Stomach smooth muscle (tissue), 2 donors: ENCODE data around the gene TMEM54.

Experiments
- H3K27ac ChIP-seq: one replicate; pipeline ENCODE4 v1.7.0; 2013; ENCODE audit warnings: mild to moderate bottlenecking, low read length, inconsistent platforms
- H3K27me3 ChIP-seq, 2 donors: one replicate each; pipeline ENCODE4 v1.7.0; 2013; ENCODE audit warnings: low read length in 2 of 2; ENCODE audit not compliant: insufficient read depth in 2 of 2, control insufficient read depth in 1 of 2
- H3K36me3 ChIP-seq, 2 donors: one replicate each; pipeline ENCODE4 v1.7.0; 2013; ENCODE audit warnings: low read length in 2 of 2; ENCODE audit not compliant: control insufficient read depth in 2 of 2, insufficient read depth in 2 of 2
- H3K4me1 ChIP-seq: one replicate; pipeline ENCODE4 v1.7.0; 2013; ENCODE audit warnings: low read length; ENCODE audit not compliant: control insufficient read depth, insufficient read depth
- H3K4me3 ChIP-seq, 2 donors: one replicate each; pipeline ENCODE4 v1.7.0; 2013; ENCODE audit warnings: low read length in 2 of 2
- H3K9ac ChIP-seq, 2 donors: one replicate each; pipeline ENCODE4 v1.7.0; 2013; ENCODE audit warnings: low read length in 2 of 2, mild to moderate bottlenecking in 1 of 2
- H3K9me3 ChIP-seq, 2 donors: one replicate each; pipeline ENCODE4 v1.7.0; 2013; ENCODE audit warnings: low read length in 2 of 2; ENCODE audit not compliant: control insufficient read depth in 2 of 2
- donor health status: healthy.
- donor health status: Pancreatic carcinoma.

TMEM54 gene

DNA sequence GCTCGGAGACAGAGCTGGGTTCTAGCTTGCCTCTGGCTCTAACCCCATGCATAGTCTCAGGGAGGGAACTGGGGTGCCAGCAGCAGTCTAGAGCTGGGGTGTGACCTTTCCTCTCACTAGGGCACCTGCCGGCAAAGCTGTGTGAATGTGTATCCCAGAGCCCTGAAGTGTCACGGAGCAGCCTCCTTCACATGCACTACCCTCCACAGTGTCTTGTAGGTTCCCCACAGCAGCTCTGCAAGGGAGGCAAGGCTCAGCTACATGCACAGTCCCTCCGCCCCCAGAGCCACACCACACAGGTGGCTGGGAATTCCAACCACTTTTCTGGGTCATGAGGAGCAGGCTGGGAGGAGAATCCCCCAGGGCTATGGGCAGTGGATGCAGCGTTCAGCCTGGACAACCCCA, 22.6 kb downstream of the TMEM54 start:
- H3K9ac ChIP-seq, result no peak overlapping the region
- no peak overlapping the region for H3K4me3 ChIP-seq
- peaks cover 2 to 6% of the 10 kb centered on the region in 2 donors for H3K27me3 ChIP-seq
- no peaks in the 10 kb centered on the region for H3K9me3 ChIP-seq
- H3K27ac ChIP-seq, result no peak overlapping the region
- H3K4me1 ChIP-seq, result peaks cover 27% of the 10 kb centered on the region
- no peaks in the 10 kb centered on the region for H3K36me3 ChIP-seq

DNA sequence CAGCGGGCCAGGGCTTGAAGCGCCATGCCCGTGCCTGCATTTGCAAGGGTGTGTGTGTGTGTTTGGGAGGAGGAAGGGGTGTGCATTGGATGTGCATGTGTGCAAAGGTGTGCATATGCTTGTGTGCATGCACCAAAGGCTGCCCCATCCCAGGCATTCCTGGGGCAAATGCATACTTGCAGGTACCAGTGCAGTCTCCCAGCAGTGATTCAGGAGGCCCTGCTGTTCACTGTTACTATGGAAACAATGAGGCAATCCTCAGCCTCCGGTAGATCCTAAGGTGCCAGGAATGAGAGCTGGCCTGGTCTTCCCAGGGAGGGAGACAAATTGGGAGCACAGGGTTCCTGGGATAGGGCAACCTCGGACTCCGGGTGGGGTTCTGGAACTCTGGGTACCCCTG, 23.0 kb downstream of the TMEM54 start:
- H3K9me3 ChIP-seq, result no peaks in the 10 kb centered on the region
- no peak overlapping the region for H3K4me3 ChIP-seq
- peaks cover 27% of the 10 kb centered on the region for H3K4me1 ChIP-seq

DNA sequence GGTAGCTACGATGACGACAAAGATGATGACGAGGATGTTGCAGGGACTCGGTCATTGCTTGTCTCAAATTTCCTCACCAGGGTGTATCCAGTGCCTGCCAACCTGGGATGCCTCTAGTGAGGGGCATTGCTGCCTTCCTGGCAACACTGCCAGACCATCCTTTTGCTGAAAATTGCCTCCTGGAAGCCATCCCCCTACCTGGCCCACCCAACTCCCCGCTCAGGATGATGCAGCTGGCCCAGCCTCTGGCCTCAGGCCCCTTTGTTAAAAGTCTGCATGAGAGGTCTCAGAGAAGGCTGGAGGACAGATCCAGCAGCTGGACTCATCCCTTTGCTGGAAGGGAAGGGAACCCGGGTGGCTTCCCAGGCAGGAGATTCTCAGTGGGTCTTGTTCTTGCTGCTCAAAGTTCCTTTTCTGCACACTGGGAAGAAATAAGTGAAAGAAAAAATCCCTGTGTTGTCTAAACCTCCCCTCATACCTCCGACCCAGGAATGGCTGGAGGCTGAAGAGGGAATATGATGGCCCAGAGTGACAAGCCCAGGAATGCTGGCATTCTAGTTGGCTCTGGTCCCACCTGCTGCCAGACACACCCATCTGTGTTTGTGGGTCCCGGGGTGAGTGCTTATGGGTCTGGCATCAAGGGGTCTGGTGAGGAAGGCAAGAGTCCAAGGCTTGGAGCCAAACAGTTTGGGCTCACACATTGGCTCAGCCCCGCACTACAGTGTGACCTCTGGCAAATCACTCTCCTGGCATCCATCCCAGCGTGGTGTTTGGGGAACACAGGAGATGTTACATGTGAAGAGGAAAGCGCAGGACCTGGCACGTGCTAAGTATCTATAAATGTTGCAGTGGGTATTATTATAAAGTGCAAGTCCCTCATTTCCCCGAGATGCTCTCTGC, 23.7 kb downstream of the TMEM54 start:
- H3K9ac ChIP-seq, result no peak overlapping the region
- H3K4me1 ChIP-seq, result peaks cover 31% of the 10 kb centered on the region
- H3K4me3 ChIP-seq, result no peak overlapping the region
- no peaks in the 10 kb centered on the region for H3K9me3 ChIP-seq
- no peak overlapping the region for H3K27ac ChIP-seq
- H3K36me3 ChIP-seq, result no peaks in the 10 kb centered on the region
- peaks cover 2 to 6% of the 10 kb centered on the region in 2 donors for H3K27me3 ChIP-seq

More for the DNA sequence above, 23.0 kb downstream of the TMEM54 start:
- Histone ChIP-seq H3K27ac (no peak overlapping the region), H3K36me3 (no peaks in the 10 kb centered on the region), H3K27me3 (peaks cover 2 to 6% of the 10 kb centered on the region in 2 donors), H3K9ac (no peak overlapping the region)

DNA sequence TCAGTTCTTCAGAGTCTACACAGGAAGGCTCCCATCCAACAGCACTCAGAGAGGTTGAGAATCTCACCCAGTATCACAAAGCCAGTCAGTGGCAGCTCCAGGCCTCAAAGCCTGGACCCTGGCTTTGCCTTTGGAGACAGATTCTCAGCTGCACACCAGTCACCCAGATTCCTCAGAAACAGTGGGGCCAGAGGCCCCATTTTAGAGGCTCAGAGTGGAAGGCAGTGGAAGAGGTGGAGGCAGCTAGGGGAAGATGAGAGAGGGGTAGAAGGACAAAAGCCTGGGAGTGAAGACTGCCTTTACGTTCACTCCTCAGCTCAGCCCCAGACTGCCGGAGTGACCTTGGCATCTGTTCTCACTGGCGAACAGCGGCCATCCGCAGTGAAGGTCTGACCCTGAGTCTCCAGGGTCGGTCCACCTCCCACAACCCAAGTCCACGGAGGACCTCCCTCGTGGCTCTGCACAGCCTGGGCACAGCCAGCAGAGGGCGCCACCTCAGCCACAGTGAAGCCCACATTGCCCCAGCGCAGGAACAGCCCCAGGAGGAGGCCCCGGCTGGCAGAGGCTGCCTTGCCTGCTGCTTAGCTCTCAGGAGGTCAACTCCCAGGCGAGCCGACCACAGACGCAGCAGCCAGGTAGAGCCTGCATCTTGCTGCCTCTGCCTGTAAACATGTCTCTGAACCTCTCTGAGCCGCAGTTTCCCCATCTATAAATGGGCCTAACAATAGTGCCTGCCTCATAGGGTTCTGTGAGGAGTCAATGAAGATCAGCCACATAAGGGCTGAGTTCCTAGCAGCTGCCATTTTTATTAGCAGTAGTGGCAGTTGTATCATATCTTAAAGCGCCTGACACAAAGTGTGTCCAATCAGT, 24.6 kb downstream of the TMEM54 start:
- Histone ChIP-seq H3K9ac (no peak overlapping the region), H3K27me3 (peaks cover 2 to 6% of the 10 kb centered on the region in 2 donors), H3K4me3 (no peak overlapping the region), H3K36me3 (no peaks in the 10 kb centered on the region), H3K4me1 (peaks cover 27% of the 10 kb centered on the region), H3K27ac (no peak overlapping the region), H3K9me3 (no peaks in the 10 kb centered on the region)

DNA sequence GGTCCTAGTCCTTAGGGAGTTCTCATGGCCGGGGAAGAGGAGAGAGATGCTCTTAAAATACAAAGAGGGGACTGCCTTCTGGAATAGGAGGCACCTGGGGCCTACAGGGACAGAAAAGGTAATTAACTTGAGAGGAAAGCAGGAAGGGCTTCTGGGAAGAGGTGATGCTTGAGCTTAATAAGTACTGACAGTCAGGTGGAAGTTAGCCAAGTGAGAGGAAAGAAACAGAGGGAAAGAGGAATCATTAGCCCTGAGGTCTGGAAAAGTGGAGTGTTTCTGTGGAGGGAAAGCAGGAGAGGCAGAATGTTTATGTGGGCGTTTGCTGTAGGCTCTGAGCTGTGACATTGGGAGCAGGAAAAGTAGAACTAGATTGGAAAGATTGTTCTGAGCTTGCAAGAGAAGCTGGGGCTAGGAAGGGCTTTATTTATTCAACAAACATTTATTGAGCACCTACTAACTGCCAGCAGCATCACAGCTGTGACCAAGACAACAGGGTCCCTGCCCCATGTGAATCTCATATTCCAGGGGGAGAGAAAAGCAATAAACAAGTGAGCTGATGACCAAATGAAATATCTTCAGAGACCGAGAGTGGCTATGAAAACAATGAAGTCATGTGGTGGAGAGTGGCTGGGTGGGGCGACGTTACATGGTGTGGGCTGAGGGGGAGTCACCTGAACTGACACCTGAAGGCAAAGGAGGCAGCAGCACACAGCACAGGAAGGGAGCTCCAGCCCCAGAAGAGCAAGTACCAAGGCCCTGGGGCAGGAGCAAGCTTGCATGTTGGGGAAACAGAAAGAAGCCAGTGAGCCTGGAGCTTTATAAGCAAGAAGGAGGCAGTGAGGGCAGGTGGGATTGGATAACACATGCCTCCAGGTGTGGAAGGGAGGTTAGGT, 26.1 kb downstream of the TMEM54 start:
- Histone ChIP-seq H3K4me1 (peaks cover 30% of the 10 kb centered on the region), H3K36me3 (no peaks in the 10 kb centered on the region), H3K9me3 (no peaks in the 10 kb centered on the region), H3K9ac (no peak overlapping the region), H3K4me3 (no peak overlapping the region), H3K27ac (no peak overlapping the region), H3K27me3 (peaks cover 2 to 6% of the 10 kb centered on the region in 2 donors)

DNA sequence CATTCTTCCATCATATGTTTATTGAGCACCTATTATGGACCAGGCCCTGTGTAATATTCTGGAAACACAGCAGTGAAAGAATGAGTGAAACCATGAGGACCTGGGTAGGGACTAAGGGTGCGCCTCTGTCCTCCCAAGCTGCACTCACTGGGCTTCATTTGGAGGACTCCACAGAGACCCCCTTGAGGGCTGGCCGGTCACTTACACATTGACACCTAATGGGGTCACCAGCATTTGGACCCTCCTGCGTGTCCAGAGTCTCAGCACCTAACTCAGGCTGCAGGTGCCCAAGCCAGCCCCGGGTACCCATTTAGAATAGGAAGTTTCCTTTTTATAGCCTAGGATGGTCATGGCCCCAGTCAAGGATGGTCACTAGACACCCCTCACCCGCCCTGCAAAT, 27.7 kb downstream of the TMEM54 start:
- no peak overlapping the region for H3K4me3 ChIP-seq
- no peak overlapping the region for H3K9ac ChIP-seq
- peaks cover 37% of the 10 kb centered on the region for H3K4me1 ChIP-seq
- H3K27ac ChIP-seq, result no peak overlapping the region
- no peaks in the 10 kb centered on the region for H3K9me3 ChIP-seq
- H3K36me3 ChIP-seq, result no peaks in the 10 kb centered on the region
- H3K27me3 ChIP-seq, result peaks cover 2 to 6% of the 10 kb centered on the region in 2 donors

DNA sequence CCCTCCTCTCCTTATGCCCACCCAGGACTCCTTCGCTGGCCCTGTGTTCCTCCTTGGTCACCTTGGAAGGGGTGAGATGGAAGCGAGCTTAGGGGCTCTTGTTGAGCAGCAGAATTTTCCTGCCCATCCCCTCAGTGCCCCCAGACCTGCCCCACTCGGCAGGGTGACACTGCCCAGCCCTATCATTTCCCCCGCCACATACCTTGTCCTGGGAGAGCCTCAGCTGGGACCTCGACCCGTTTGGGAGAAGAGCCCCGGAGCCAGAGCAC, 29.1 kb downstream of the TMEM54 start:
- Histone ChIP-seq H3K9ac (no peak overlapping the region), H3K27ac (no peak overlapping the region), H3K4me3 (peak overlapping the region in 1 of 2 donors; percentile 58), H3K27me3 (no peaks in the 10 kb centered on the region), H3K4me1 (peaks cover 26% of the 10 kb centered on the region), H3K36me3 (peaks cover 0 to 5% of the 10 kb centered on the region in 2 donors), H3K9me3 (no peaks in the 10 kb centered on the region)

DNA sequence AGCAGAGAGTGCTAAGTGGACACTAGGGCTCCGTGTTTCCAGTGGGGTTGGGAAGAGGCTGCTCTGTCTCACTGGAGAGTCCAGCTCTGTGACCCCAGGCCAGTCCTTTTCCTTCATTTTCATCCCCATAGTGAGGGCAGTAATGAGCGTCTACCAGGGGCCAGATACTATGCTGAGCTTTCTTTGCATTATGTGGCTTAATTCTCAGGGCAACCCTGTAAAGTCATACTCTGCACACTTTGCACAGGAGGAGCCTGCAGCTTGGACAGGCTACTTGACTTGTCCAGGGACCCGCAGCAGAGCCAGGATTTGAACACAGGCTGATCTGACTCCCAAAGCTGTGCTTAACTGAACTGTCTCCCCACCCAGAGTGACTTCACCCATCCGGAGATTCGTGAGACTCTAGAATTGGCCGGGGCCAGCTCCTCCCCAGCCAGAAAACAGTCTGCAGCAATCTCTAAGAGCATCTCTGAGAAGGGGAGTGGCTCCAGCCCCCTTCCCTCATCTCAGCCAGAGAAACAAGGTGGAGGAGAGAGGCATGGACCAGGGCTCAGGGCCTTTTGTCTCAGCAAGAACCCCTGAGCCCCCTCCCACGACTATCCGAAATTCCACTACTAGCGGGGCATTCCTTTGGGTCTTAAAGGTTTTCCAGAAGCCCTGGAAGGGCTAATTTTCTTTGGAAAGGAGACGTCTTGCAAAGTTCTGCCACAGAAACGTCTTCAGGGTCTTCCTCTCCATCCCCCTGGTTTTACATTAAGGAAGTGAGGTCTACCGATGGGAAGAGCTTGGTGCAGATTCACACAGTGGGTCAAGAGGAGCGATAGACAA, 29.6 kb downstream of the TMEM54 start:
- H3K9me3 ChIP-seq, result no peaks in the 10 kb centered on the region
- H3K4me1 ChIP-seq, result peaks cover 26% of the 10 kb centered on the region
- H3K4me3 ChIP-seq, result peak overlapping the region; percentile 44 to 74
- H3K9ac ChIP-seq, result peak overlapping the region in 1 of 2 donors; percentile 1
- peaks cover 0 to 6% of the 10 kb centered on the region in 2 donors for H3K36me3 ChIP-seq
- H3K27me3 ChIP-seq, result no peaks in the 10 kb centered on the region
- H3K27ac ChIP-seq, result no peak overlapping the region

DNA sequence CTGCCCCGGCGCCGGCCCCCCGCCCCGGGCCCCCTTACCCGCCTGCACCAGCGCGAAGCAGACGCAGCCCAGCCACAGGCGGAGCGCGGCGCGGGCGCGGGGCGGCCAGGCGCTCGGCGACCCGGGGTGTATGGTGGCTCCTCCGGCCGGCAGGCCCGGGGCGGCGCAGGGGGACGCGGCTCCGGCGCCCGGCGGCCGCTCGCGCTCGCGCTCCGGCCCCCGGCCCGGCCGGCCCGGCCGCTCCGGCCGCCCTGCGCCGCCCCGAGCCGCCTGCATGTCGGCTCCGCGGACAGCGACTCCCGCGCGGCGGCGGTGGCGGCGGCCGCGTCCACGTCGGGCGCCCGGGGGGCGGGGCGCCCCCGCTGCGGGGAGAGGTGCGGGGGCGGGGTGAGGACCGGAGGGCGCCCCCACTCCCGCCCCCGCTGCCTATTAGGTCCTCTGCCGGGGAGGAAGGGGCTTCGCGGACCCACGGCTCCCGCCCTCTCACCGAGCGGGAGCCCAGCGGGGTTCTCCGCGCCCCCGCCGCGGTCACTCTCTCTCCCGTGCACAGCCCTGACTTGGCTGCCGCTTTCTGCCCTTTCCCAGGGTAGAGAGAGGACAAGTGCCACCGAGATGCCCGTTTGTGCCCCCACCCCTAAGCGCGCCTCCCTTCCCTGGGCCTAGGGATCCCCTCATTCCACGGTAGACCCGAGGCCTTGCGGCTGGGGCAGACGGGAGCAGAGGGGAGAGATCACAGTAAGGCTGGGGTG, 30.4 kb downstream of the TMEM54 start, which contains the start of gene FNDC5:
Gene FNDC5 (minus strand): TSS at position 298 of the 749 bp plus-strand sequence.
- H3K27me3 ChIP-seq, result no peaks in the 10 kb centered on the region
- peak within 1 kb of the TSS; percentile 13 to 76 for H3K9ac ChIP-seq
- H3K36me3 ChIP-seq, result peaks cover 0 to 6% of the 10 kb centered on the region in 2 donors
- no peak within 1 kb of the TSS for H3K27ac ChIP-seq
- no peaks in the 10 kb centered on the region for H3K9me3 ChIP-seq
- H3K4me3 ChIP-seq, result peak within 1 kb of the TSS; percentile 54 to 74
- peaks cover 27% of the 10 kb centered on the region for H3K4me1 ChIP-seq
